ENCODE data around the gene PLXND1. TPM values are rescaled to one million over a fixed set of nuclear protein-coding genes. Genes with fewer than 3 reads are reported as not detected.

Gene PLXND1
- total RNA-seq, 1 experiment from 2014 or later = 29.0 TPM

DNA sequence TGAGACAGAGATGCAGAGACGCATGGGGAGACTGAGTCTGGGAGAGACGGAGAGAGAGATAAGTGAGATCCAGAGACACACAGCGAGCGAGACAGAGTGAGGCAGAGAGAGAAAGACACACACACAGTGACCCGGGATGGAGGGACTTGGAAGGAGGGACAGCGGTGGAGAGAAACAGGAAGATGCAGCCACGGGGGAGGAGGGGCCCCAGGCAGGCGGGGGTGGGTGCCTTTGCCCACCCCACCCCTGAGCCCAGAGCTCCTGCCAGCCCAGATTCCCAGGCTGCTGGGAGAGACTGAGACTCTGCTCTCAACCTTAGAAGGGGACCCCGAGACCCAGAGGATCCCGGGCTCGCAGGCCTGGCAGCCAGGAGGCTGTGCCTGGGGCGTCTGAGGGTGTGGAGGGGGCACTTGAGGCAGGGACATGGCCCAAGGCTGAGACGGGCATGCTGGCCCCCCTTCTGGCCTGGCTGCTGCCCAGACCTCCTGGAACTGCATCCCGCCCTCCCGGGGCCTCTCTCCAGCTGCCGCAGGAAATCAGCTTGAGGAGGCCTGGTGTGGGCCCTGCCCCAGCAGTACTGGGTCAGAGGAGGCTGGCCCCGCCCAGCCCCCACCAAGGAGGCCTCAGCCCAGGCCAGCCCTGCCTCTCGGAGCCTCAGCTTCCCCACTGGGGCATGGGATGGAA is 45.4 kb downstream of the PLXND1 start:
- no peak for DNase-seq (ENCODE audit: low read depth)

GRCh38 chr3:129560269-129560787 is 46.1 kb downstream of the PLXND1 start:
- no peak for DNase-seq (ENCODE audit: low read depth)

More for the DNA sequence above, 45.4 kb downstream of the PLXND1 start:
- in situ Hi-C loops (cut with HindIII; ENCODE audit: low pct_unique_long_range_greater_than_20kb, low sequenced_read_pairs) = no loop called here

GRCh38 chr3:129559565-129560079 is 46.9 kb downstream of the PLXND1 start:
- in situ Hi-C loops (cut with HindIII; ENCODE audit: low pct_unique_long_range_greater_than_20kb, low sequenced_read_pairs) = no loop called here
- DNase-seq (ENCODE audit: low read depth) = no peak

More at GRCh38 chr3:129560269-129560787, 46.1 kb downstream of the PLXND1 start:
- in situ Hi-C loops (cut with HindIII; ENCODE audit: low pct_unique_long_range_greater_than_20kb, low sequenced_read_pairs) = no loop called here

GRCh38 chr3:129558772-129559564 is 47.5 kb downstream of the PLXND1 start:
- no peak for DNase-seq (ENCODE audit: low read depth)
- in situ Hi-C loops (cut with HindIII; ENCODE audit: low pct_unique_long_range_greater_than_20kb, low sequenced_read_pairs) = no loop called here

DNA sequence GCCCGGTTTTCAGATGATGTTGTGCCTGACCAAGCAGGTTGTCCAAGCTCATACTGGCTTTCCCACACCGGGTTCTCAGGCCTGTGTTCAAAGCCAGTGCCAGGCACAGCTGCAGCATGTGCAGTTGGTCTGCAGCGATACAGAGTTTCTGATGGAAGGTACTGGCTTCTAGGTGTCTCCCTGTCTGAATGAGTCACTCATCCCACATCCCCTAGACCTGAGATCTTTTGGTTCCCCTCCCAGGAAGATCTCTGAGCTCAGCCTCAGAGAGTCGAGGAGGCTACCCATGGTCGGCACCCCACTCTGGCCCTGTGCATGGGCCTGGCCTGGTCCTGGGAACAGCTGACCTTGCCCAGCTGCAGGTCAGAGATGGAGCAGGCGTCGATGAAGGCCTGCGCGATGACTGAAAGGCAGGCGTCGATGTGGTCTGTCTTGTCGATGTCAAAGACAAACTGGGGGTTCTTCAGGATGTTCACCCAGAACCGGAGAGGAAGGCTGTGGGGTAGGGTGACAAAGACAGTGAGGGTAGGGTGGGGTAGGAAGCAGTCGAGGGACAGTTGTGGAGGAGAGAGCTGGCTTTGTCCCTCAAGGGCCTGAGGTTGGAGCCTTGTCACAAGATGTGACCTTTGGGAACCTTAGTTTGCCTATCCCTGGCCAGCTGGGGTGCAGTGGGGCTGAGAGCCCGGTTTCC is 48.2 kb downstream of the PLXND1 start:
- DNase-seq (ENCODE audit: low read depth) = no peak
- in situ Hi-C loops (cut with HindIII; ENCODE audit: low pct_unique_long_range_greater_than_20kb, low sequenced_read_pairs) = no loop called here

GRCh38 chr3:129557548-129557894 is 49.0 kb downstream of the PLXND1 start:
- no peak for DNase-seq (ENCODE audit: low read depth)
- in situ Hi-C loops (cut with HindIII; ENCODE audit: low pct_unique_long_range_greater_than_20kb, low sequenced_read_pairs) = no loop called here

- no peak for DNase-seq (ENCODE audit: low read depth)
- in situ Hi-C loops (cut with HindIII; ENCODE audit: low pct_unique_long_range_greater_than_20kb, low sequenced_read_pairs) = no loop called here
Measured at GRCh38 chr3:129556890-129557547, 49.5 kb downstream of the PLXND1 start.

DNA sequence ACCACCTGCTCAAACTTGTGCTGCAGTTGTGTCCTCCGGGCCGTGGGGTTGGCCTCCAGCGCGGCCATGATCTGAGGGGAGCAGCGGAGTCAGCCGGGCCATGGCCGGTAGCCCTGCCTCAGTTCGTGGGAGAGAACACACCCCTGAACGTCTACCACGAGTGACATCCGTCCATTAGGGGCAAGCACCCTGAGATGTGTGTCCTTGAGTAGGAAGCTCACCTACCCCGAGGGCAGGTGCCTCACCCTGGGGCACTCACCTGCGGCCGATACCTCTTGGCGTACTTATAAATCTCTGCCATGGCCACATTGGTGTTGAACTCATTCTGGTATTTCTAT is 50.1 kb downstream of the PLXND1 start:
- no peak for DNase-seq (ENCODE audit: low read depth)
- in situ Hi-C loops (cut with HindIII; ENCODE audit: low pct_unique_long_range_greater_than_20kb, low sequenced_read_pairs) = no loop called here

- DNase-seq (ENCODE audit: low read depth) = no peak
- in situ Hi-C loops (cut with HindIII; ENCODE audit: low pct_unique_long_range_greater_than_20kb, low sequenced_read_pairs) = no loop called here
Measured at GRCh38 chr3:129555616-129556357, 50.7 kb downstream of the PLXND1 start.

DNA sequence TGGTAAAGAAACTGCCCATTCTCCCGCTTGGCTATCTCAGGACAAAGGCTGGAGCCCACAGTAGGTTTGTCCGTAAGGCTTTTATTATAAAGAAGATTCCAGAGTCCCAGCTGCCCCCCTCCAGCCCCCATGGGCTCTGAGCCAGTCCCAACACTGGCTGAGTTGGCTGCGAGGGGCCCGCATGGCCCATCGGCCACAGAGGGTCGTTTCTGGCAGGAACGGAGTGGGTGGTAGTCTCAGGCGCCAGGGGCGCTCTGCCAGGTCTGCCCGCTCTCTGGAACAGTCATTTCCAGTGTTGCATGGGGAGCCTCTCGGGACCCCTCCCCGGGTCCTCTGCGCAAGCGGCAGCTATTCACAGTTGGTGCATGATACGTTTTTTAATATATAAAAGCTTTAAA is 51.3 kb downstream of the PLXND1 start:
- no peak for DNase-seq (ENCODE audit: low read depth)
- in situ Hi-C loops (cut with HindIII; ENCODE audit: low pct_unique_long_range_greater_than_20kb, low sequenced_read_pairs) = no loop called here

DNA sequence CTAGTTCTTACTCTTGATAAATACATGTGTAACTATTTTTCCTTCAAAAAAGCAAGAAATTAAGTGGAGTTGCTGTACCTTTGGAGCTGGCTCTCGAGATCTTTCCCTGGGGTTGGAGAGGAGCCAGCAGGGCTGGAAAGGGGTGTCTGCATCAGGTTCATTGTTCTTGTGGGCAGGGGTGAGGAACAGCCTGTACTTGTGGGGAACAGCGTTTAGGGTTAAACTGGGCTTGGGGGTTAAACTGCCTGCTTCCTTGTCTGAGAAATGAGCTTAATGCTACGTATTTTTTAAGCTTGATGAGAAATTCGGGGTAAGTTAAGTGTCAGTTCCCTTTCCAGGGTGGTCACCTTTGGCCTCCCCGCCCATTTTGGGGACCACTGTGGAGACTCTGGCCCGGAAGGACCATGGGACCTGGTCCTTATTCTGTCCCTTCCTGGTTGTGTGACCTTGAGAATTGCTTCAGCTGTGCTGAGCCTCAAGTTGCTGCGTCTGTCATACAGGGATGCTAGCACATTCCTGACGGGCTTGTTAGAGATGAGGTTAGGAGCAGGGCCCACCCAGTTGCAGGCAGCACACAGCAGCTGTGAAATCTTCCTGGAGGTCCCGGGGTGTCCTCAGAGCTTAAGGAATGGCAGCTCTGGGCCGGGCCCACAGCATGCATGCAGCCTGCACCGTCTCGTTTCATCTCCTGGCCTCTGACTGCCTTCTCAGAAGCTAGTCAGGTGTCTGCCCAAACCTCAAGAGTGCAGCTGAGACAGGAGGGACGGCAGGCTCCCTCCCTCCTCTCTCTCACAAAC is 51.9 kb downstream of the PLXND1 start:
- in situ Hi-C loops (cut with HindIII; ENCODE audit: low pct_unique_long_range_greater_than_20kb, low sequenced_read_pairs) = no loop called here

DNA sequence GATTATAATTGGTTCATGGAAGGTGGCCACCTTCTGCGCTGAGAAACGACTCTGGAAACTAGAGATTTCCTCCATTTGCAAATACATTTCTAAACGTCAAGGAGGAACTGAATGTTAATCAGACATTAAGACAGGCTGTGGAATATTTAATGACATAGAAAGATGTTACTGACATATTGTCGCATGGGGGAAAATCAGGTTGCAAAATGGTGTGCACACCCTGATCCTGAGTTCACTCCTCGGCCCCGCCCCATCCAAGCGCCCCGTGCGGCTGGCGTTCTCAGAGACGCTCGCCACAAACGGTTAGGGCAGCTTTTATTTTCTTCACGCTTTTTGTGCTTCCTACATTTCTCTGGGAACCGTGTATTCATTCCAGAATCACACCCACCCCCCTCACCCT is 52.8 kb downstream of the PLXND1 start:
- in situ Hi-C loops (cut with HindIII; ENCODE audit: low pct_unique_long_range_greater_than_20kb, low sequenced_read_pairs) = no loop called here
- DNase-seq (ENCODE audit: low read depth) = no peak

More for the DNA sequence above, 51.9 kb downstream of the PLXND1 start:
- DNase-seq (ENCODE audit: low read depth) = no peak

DNA sequence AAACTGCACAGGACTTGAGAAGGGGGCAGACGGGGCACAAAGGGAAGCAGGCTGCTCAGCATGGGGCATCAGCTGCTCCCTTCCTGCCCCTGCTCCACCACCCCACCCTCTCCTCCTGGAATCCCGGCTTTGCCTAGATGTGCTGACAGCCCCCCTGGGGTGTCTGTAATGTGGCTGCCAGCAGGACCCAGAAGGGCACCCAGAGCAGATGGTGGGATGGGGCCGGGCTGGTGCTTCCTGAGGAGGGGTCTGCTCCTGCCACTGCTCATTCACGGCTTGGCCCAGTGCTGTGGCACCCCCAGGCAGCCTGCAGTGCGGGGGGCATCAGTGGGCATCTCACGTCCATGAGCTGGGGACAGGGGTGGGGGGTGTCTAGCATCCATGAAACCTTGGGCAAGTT is 53.3 kb downstream of the PLXND1 start:
- DNase-seq (ENCODE audit: low read depth) = no peak
- in situ Hi-C loops (cut with HindIII; ENCODE audit: low pct_unique_long_range_greater_than_20kb, low sequenced_read_pairs) = no loop called here

- DNase-seq (ENCODE audit: low read depth) = no peak
- in situ Hi-C loops (cut with HindIII; ENCODE audit: low pct_unique_long_range_greater_than_20kb, low sequenced_read_pairs) = no loop called here
Measured at GRCh38 chr3:129552287-129553050, 54.0 kb downstream of the PLXND1 start.

DNA sequence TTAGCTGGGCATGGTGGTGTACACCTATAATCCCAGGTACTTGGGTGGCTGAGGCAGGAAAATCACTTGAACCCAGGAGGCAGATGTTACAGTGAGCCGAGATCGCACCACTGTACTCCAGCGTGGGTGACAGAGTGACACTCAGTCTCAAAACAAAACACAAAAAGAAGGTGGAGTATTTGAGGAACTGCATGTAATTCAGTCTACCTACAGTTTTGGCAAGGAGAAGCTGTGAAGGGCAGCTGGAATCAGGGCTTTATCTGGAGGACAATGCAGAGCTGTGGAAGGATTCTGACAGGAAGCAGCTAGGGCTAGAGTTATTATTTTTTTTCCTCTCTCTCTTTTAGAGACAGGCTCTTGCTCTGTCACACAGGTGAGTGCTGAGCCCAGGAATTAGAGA is 56.7 kb downstream of the PLXND1 start:
- in situ Hi-C loops (cut with HindIII; ENCODE audit: low pct_unique_long_range_greater_than_20kb, low sequenced_read_pairs) = no loop called here

GRCh38 chr3:129549006-129549800 is 57.3 kb downstream of the PLXND1 start:
- in situ Hi-C loops (cut with HindIII; ENCODE audit: low pct_unique_long_range_greater_than_20kb, low sequenced_read_pairs) = no loop called here
- no peak for DNase-seq (ENCODE audit: low read depth)

More for the DNA sequence above, 56.7 kb downstream of the PLXND1 start:
- DNase-seq (ENCODE audit: low read depth) = no peak
